Lower leg skin (tissue), 4 donors: Measurements from ENCODE around the gene LMBR1. TPM values are rescaled to one million over a fixed set of nuclear protein-coding genes. Genes with fewer than 3 reads are reported as not detected.
"Not testable (repeated sequence)": the region's sequence is repeated elsewhere in the genome, so short reads cannot be mapped to it uniquely, and the experiment has no call there.

Source experiments
- DNase-seq, 2 donors: peaks; one replicate each; pipeline ENCODE4 v3.0.0-alpha.2; 2019; ENCODE audit warnings: low spot score in 2 of 2
- H3K4me3 ChIP-seq: fragments of 200-600 bp; sonication (generic); 2 replicates; pipeline ENCODE4 v1.5.1; 2017; ENCODE audit warnings: mild to moderate bottlenecking, low read depth; ENCODE audit not compliant: poor library complexity, severe bottlenecking
- CTCF ChIP-seq, 3 donors: fragments of 450-650 bp; IDR thresholded peaks; one replicate each; pipeline ENCODE4 v1.5.1; 2016; ENCODE audit warnings: antibody characterized with exemption in 3 of 3, mild to moderate bottlenecking in 3 of 3, moderate library complexity in 2 of 3
- POLR2A ChIP-seq, 2 donors: fragments of 450-650 bp; IDR thresholded peaks; one replicate each; pipeline ENCODE4 v1.6.1; 2016 to 2017; ENCODE audit warnings: antibody characterized with exemption in 2 of 2, mild to moderate bottlenecking in 1 of 2, moderate library complexity in 1 of 2
- WGBS, 2 donors: methylation state at CpG; one replicate each; pipeline ENCODE4 v1.1.5; 2018; 5-methylcytosine and 5-hydroxymethylcytosine counted together
- intact Hi-C: fragments of 100-400 bp; cut with DNase I; formaldehyde crosslinking; loops from one replicate; pipeline ENCODE4 v1.15.0; 2023; ENCODE audit warnings: low total_unique reads
- total RNA-seq, 4 donors: library from RNA; depleted of rRNA; stranded (reverse); fragments of >200 nt; gene quantifications; one replicate each; pipeline ENCODE4 v1.1.0, GENCODE V29; 2016

Gene LMBR1
- total RNA-seq, 4 donors from 2014 or later, result 44.1 to 67.0 (median 55.9) TPM

GRCh38 chr7:156650042-156650441, 242.9 kb downstream of the LMBR1 start:
- DNase-seq, result no peak
- no peak for TF ChIP-seq POLR2A (IDR thresholded peaks at IDR 0.05)
- TF ChIP-seq CTCF (IDR thresholded peaks at IDR 0.05), result no peak
- H3K4me3 ChIP-seq, result no peak overlapping the region
- 62 to 68% methylated on average over 9 of the region's 9 CpGs for WGBS, 2 donors
- intact Hi-C loops, result no loop called here

GRCh38 chr7:156647330-156647729, 245.7 kb downstream of the LMBR1 start:
- intact Hi-C loops, DNase-seq, H3K4me3 ChIP-seq: not testable (repeated sequence)
- WGBS, 2 donors, result 94 to 97% methylated on average over 5 of the region's 5 CpGs

GRCh38 chr7:156642306-156643045, 250.5 kb downstream of the LMBR1 start:
- TF ChIP-seq CTCF (IDR thresholded peaks at IDR 0.05) (no peak), POLR2A (IDR thresholded peaks at IDR 0.05) (no peak)
- DNase-seq, result no peak
- intact Hi-C loops, result no loop called here
- 84 to 87% methylated on average over 13 of the region's 13 CpGs for WGBS, 2 donors
- H3K4me3 ChIP-seq, result no peak overlapping the region

GRCh38 chr7:156640949-156641485, 252.0 kb downstream of the LMBR1 start:
- peak overlapping the region; percentile 64 for H3K4me3 ChIP-seq
- 9% methylated on average over 21 to 24 of the region's 30 CpGs for WGBS, 2 donors
- intact Hi-C loops, result no loop called here
- DNase-seq, result no peak
- no peak for TF ChIP-seq CTCF (IDR thresholded peaks at IDR 0.05)
- no peak for TF ChIP-seq POLR2A (IDR thresholded peaks at IDR 0.05)

- peak; percentile 85 to 98 for DNase-seq
- WGBS, 2 donors, result 2 to 5% methylated on average over 19 to 65 of the region's 85 CpGs
- intact Hi-C loops, result no loop called here
- peak within 1 kb of the TSS; percentile 64 for H3K4me3 ChIP-seq
- TF ChIP-seq POLR2A (IDR thresholded peaks at IDR 0.05), result no peak
- TF ChIP-seq CTCF (IDR thresholded peaks at IDR 0.05), result no peak
Measured at GRCh38 chr7:156640257-156640948, 252.6 kb downstream of the LMBR1 start, which contains the start of gene RNF32. Gene RNF32, plus strand, starts transcription at chr7:156640774. Its CDS starts 3,104 bp downstream, at chr7:156643878.
